HepG2 (cell line): ENCODE data around the gene ZFX. TPM values are rescaled to one million over a fixed set of nuclear protein-coding genes. Genes with fewer than 3 reads are reported as not detected.

Source experiments
- ADNP ChIP-seq: sonication (generic); formaldehyde crosslinking; IDR thresholded peaks from 2 replicates; pipeline ENCODE4 v1.4.0; 2020; ENCODE audit warnings: missing genetic modification reagents
- ARID5B ChIP-seq: IDR thresholded peaks from 2 replicates; pipeline ENCODE4 v1.4.0; 2020; ENCODE audit warnings: mild to moderate bottlenecking, missing genetic modification reagents
- ATF4 ChIP-seq, 2 experiments: fragments of 450-650 bp in 1 of 2; sonication (generic) in 1 of 2; formaldehyde crosslinking; IDR thresholded peaks; 2 replicates each; pipeline versions ENCODE4 v1.5.0 to v1.8.0; 2020 to 2022; ENCODE audit warnings: mild to moderate bottlenecking in 1 of 2, missing genetic modification reagents in 1 of 2
- HOMEZ ChIP-seq: IDR thresholded peaks from 2 replicates; pipeline ENCODE4 v1.6.1; 2016; ENCODE audit warnings: low read depth
- POLR2AphosphoS5 ChIP-seq: IDR thresholded peaks from 2 replicates; pipeline ENCODE4 v1.6.1; 2012; ENCODE audit warnings: low read depth, low read length
- SAP130 ChIP-seq: IDR thresholded peaks from 2 replicates; pipeline ENCODE4 v1.6.1; 2016; ENCODE audit warnings: low read depth
- SNRNP70 ChIP-seq: fragments of 200-400 bp; formaldehyde crosslinking; IDR thresholded peaks from 2 replicates; pipeline ENCODE4 v1.6.1; 2017; ENCODE audit warnings: mild to moderate bottlenecking, low read depth, low read length, moderate library complexity
- TBX2 ChIP-seq: sonication (generic); formaldehyde crosslinking; IDR thresholded peaks from 2 replicates; pipeline ENCODE4 v1.5.0; 2020; ENCODE audit warnings: missing genetic modification reagents, mild to moderate bottlenecking, borderline replicate concordance
- ZNF512B ChIP-seq: sonication (generic); formaldehyde crosslinking; IDR thresholded peaks from 2 replicates; pipeline ENCODE4 v1.5.1; 2020; ENCODE audit warnings: missing genetic modification reagents, mild to moderate bottlenecking, borderline replicate concordance
- ZNF614 ChIP-seq: IDR thresholded peaks from 2 replicates; pipeline ENCODE4 v1.6.1; 2018; ENCODE audit warnings: missing biosample characterization, missing genetic modification reagents, inconsistent platforms, borderline replicate concordance
- ZNF704 ChIP-seq: sonication (generic); formaldehyde crosslinking; IDR thresholded peaks from 2 replicates; pipeline ENCODE4 v1.8.1; 2023; ENCODE audit warnings: mild to moderate bottlenecking, inconsistent platforms, moderate library complexity, missing genetic modification reagents, borderline replicate concordance
- ZUFSP ChIP-seq: sonication (generic); formaldehyde crosslinking; IDR thresholded peaks from 2 replicates; pipeline ENCODE4 v1.9.0; 2021; ENCODE audit warnings: missing genetic modification reagents, mild to moderate bottlenecking, borderline replicate concordance
- polyA plus RNA-seq, 8 experiments: library from polyadenylated mRNA; depleted of rRNA in 3 of 8; stranded (reverse) in 7 of 8; unstranded in 1 of 8; fragments of >200 nt; fragmentation: Illumina TruSeq in 4 of 8; extraction: Trizol in 4 of 8; gene quantifications; 2 replicates each; pipeline versions ENCODE4 v1.2.1 to v1.2.3, GENCODE V29; 2011 to 2016; ENCODE audit warnings: low read depth in 4 of 8, missing spikeins in 1 of 8, mixed read lengths in 1 of 8; ENCODE audit not compliant: insufficient read depth in 1 of 8
- total RNA-seq, 5 experiments: library from RNA; depleted of rRNA; stranded (reverse); fragments of >200 nt; fragmentation: Illumina TruSeq; extraction: Trizol; gene quantifications; 2 replicates each; pipeline ENCODE4 v1.2.3, GENCODE V29; 2016; ENCODE audit warnings: low read depth in 1 of 5

ZFX gene
- total and polyA plus RNA-seq, 2 of the 13 experiments (the other 11 are each of a cell fraction or from before 2014, with no cell fraction given) = 13.8 to 37.3 TPM

GRCh38 chrX:24150051-24150790, 692 bp downstream of the ZFX start (continued):
- no peak for TF ChIP-seq ZNF704
- TF ChIP-seq POLR2AphosphoS5 = peak; percentile 35; the same call in 1 of the 2 replicates
- TF ChIP-seq HOMEZ (CRISPR knock-in tag) = no peak
- peak; percentile 72 for TF ChIP-seq SAP130
- TF ChIP-seq ZUFSP (CRISPR knock-in tag) = no peak
- TF ChIP-seq ATF4 (CRISPR knock-in tag; IDR thresholded peaks at IDR 0.05) = no peak
- peak; percentile 74 for TF ChIP-seq TBX2 (CRISPR knock-in tag)
- no peak for TF ChIP-seq SNRNP70
- TF ChIP-seq ARID5B = peak; percentile 56
- no peak for TF ChIP-seq ZNF512B (CRISPR knock-in tag)
- no peak for TF ChIP-seq ADNP
- TF ChIP-seq ZNF614 (CRISPR knock-in tag) = no peak
